Measurements from ENCODE around the gene CLPSL1.

The CLPSL1 gene

DNA sequence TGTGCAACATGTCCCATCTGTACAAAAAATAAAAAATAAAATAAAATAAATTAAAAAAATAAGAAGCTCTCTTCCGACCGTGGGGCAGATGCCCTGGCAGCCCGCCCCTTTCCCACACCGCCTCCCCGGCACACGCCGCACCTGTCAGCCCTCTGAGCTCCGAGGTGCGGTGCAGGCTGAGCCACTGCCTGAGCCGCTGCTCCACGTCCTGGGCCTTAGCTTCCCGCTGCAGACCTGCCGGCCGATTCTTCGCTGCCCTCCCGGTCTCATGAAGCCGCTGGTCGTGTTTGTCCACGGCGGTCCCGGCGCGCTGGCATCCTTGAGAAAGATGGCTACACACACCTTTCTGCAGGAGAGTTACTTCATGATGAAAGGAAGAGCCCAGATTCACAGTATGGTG, 15.1 kb upstream of the CLPSL1 start:
- no peak for DNase-seq

DNA sequence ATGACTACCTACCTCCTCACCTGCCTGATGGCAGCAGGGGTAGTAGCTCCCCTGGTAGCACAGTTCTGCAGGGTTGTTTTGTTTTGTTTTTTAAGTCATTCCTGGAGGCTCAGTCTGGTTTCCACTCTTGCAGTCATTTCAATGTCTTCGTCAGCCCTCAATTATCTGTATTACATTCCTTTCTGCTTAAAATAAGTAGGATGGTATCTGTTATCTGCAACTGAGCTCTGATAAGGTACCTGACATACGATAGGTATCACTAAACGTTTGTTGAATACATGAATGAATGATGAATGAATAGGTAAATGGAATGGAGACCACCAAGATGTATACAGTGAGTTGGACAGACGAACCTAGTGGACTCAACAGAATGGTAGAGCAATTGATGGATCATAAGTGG, 11.6 kb upstream of the CLPSL1 start:
- no peak for DNase-seq

DNA sequence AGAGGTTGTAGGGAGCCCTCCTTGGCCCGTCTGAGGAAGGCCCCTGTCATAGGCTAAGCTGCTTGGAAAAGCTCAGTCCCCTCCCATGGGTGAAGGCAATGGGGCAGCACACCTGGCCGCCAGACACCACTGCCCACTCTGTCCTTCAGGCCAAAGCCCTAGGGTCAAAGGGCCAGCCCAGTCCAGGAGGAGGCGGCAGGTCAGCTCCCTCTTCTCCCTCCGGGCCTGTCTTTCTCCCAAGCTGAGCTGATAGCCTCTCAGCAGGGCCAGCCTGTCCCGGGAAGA, 9.5 kb upstream of the CLPSL1 start:
- no peak for DNase-seq

DNA sequence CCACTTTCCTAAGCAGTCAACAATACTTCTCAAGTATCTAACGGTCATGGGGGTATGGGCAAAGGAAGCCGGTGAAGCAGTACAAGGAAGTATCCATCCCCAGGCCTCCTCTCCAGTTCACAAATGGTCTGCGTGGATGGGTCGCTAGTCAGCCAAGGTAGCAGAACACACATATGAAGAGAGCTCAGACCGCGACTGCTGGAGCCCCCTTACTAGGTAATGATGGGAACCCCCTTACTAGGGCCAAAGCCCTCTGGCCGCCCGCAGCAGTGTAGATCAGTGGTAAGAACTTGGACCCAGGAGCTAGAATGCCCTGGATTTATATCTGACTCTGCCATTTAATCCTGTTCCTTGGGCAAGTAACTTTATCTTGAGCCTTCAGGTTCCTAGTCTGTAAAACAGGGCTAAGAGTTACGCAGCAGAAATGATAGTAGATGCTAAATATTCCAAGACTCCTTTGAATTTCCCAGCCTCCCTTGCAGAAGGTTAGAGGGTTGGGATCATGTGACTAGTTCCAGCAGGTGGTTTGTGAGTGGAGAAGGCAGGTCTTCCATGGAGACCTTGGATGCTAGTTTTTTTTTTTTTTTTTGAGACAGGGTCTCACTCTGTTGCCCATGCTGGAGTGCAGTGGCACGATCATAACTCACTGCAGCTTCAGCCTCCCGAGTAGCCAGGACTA, 6.6 kb upstream of the CLPSL1 start:
- DNase-seq = no peak

DNA sequence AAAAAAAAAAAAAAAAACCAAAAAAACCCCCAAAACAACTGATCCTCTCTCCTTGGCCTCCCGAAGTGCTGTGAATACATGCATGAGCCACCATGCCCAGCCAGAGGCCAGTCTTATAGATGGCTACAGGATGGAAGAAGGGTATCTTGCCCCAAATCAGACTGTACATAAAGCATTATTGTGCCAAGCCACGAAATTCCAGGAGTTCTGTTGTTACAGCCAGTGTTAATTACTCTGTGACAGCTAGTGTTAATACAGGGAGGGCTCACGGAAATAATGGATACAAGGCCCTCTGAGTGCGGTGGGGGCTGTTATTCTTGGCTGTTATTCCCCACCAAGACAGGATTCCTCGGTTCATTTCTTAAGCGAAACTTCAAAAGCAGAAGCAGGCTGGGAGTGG, 5.8 kb upstream of the CLPSL1 start:
- DNase-seq = no peak

DNA sequence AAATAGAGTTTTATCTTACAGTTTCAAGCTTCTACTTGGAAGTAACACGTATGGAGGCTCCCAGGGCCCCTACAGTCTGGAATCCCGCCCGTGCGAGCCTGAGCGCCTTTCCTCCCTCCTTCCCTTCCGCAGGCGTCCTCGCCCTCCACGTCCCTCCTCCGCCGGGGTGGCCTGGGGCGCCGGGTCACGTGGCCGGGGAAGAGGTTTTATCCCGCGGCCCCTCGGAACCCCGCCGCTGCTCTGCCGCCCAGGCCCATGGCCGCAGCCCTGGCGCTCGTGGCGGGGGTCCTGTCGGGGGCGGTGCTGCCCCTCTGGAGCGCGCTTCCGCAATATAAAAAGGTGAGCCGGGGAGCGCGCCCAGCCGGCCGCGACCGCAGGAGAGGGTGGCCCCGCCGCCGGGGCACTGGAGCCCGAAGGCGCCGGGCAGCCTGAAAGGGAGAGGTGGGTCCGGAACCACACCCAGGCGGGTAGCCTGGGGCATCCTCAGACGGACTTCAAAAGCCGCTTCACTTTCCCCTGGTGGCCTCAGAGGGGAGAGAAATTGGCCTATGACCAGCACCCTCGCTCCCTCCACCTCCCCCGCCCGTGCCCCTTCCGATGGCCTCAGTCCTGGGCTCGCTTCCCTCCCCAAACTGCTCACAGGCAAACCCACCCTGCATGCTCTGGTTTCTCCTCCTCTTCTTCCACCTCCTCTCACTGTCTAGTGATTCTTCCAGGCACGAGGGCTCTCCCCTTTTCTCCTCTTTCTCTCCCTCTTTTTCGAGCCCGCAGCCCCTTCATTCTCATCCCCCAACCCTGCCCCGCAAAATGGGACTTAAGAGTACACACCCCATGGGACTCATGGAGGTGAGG, 4.2 kb upstream of the CLPSL1 start, which contains the start of gene CLPSL2:
CLPSL2 (plus strand) TSS at position 235 of the 852 bp plus-strand sequence; CDS start at position 256, 21 bp downstream.
- DNase-seq = no peak

DNA sequence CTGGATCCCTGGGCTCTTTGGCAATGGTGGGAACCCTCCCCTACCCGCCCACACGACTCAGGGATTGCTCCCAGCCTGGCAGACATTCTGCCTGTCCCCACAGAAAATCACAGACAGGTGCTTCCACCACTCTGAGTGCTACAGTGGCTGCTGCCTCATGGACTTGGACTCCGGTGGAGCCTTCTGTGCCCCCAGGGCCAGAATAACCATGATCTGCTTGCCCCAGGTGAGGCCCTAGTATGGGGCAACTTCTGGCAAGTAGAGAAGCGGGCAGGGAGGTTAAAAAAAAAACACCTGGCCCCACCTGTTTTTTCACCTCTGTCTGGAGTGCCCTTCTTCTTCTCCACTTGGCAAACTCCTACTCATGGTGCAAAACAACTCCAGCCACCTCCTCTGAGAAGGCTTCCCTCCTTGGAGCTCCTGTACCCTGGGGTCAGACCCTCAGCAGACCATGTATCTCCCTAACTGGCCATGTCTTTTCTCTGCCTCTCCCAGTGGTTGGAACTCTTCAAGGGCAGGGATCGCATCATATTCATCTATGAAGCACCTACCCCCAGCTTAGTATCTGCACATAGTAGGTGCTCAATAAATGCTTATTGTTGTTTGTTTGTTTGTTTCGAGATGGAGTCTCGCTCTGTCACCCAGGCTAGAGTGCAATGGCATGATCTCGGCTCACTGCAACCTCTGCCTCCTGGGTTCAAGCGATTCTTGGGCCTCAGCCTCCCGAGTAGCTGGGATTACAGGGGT, 3.3 kb upstream of the CLPSL1 start:
- no peak for DNase-seq

DNA sequence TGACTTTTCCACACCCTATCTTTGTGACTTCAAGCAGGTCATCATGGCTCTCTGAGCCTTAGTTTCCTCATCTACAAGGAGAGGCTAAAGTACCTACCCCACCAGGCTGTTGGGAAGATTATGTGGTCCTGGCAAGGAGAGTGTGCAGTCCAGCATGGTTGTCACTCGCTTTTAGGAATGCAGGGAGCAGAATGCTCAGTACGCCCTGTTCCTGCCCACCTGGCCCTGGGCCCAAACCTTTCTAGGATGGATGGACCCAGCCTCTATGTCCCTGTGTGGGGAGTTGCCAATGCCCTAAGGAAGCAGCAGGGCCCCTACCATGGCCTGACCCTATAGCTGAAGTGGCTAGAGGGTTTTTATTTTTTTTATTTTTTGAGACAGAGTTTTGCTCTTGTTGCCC, 2.4 kb upstream of the CLPSL1 start:
- DNase-seq = no peak

DNA sequence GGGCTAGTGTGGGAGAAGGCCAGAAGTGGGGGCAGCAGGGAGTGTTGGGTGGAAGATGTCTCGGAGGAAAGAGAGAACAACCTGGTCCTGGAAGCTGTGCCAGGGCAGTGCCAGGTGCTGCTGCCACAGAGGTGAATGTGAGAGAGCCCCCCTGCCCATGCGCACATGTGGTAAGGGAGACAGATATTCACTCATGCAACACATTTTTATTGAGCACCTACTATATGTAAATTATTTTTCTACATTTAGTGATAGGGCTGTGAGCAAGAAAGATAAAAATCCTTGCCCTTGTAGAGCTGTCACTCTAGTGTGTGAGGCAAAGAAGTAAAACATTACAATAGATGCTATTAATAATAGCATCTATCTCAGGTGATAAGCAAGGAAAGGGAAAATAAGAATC, 471 bp downstream of the CLPSL1 start:
- no peak for DNase-seq

DNA sequence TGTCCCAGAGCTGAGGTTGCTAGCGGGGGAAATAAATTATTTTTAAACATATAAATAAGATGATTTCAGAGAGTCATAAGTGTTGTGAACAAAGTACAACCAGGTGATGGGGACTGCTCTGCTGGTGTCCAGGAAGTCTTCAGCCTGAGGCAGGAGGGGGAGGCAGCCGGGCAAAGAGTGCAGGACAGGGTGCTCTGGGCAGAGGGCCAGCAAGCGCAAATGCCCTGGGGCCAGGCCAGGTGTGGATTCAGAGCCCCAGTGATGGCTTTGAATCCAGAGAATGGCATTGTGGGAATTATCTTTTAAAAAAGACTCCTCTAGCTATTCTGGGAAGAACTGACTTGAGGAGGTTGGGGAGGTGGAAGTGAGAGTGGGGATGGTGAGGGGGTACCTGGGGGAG, 1.6 kb downstream of the CLPSL1 start:
- no peak for DNase-seq

DNA sequence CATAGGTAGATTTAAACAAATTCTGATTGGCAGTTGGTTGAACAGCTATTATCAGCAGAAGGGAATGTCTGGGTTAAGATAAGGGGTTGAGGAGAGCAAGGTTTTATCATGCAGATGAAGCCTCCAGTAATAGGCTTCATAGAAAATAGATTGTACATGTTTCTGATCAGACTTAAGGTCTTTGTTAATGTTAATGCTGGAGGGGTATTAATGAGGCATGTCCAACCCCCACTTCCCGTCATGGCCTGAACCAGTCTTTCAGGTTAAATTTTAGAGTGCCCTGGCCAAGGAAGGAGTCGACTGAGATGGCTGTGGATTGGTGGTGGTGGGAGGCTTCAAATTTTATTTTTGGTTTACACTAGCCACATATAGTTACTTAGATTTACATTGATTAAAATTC, 3.4 kb downstream of the CLPSL1 start:
- no peak for DNase-seq

DNA sequence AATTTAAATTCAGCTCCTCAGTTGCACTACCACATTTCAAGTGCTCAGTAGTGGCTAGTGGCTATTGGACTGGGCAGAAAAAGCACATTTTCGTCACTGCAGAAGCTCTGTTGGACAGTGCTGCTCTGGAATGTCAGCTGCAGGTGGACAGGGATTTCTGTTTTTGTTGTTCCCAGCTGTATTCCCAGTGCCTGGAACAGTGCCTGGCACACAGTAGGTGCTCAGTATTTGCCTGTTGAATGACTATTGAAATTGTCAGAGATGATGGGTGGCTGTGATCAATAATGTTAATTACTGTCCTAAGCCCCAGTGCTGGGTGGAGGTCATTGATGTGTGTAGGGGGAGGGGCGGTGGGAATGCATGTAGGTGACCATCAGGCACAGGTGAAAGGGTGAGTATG, 5.5 kb downstream of the CLPSL1 start:
- DNase-seq = no peak

DNA sequence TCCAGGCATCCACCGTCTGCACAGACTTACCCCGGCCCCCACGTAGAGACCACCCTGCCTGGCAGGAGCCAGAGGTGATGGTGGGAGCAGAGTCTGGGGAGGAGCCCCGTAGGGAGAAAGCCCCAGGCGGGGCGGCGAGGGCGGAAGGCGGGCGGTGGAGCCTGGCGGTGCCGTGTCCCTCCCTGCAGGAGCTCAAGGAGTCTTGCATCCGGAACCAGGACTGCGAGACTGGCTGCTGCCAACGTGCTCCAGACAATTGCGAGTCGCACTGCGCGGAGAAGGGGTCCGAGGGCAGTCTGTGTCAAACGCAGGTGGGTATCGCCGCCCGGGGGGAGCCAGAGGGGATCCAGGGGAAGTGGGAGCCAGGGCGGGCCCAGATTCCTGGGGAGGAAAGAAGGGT, 6.0 kb downstream of the CLPSL1 start:
- no peak for DNase-seq

DNA sequence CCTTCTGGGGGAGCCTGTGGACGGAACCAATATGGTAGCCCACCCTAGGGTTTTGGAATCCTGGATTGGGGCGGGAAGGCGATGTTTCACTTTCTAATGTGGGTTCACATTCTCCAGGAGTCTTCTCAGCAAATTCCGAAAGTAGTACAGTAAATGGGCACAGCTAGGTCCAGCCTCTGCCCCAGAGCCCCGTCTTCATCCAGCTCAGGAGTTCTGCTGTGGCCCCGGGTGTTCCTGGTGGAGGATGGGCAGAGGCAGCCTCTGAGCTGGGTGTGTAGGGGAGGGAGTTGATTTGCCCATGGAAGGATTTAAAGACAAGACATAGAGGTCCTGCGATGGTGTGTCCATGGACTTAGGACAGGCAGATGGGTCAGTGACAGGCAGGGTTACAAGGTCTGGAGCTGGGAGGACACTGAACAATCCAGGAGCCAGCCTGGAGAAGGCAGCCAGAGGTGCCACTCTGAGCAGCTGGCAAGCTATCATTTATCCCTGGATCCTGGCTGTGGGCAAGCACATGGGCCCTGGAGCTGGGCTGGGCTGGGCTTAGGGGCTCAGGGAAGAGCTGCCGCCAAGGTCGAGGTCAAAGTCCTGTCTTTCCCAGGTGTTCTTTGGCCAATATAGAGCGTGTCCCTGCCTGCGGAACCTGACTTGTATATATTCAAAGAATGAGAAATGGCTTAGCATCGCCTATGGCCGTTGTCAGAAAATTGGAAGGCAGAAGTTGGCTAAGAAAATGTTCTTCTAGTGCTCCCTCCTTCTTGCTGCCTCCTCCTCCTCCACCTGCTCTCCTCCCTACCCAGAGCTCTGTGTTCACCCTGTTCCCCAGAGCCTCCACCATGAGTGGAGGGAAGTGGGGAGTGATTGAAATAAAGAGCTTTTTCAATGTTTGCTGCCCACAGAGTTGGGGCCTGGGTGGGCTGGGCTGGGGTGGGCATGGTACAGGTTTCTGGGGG, 6.7 kb downstream of the CLPSL1 start:
- DNase-seq = no peak

DNA sequence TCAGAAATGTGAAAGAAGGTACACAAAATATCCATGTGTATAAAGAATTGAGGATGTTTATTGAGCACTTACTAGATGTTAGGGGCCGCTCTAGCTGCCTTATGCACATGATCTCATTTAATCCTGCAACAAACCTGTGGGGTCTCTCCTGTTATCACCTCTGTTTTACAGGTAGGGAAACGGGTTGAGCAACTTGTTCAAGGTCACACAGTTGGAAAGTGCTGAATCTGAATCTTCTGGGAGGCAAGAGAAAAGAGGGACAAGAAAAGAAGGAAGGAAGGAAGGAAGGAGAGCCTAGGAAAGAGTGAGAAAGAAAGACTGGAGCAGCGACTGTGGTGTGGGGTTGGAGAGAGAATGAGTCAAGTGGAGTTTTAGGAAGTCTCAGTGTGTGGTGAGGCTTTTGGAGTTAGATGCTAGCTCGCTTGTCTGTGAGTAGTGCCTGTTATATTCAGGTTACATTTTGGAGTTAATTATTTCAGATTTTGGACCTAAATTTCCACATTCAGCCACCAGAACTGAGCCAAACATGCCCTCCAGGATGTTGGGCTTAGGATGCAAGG, 7.7 kb downstream of the CLPSL1 start:
- DNase-seq = no peak

DNA sequence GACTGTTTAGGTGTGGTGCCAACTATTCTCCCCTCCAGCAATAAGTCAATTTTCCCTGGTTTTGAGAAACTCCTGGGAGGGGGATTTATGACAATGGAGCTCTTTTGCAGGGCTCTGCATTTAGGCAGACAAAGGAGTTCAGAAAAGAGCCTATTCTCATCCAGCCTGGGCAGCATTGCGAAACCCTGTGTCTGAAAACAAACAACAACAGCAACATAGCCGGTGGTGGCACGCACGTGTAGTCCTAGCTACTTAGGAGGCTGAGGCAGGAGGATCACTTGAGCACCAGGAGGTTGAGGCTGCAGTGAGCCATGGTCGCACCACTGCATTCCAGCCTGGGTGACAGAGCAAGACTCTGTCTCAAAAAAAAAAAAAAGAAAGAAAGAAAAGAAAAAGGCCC, 9.9 kb downstream of the CLPSL1 start:
- DNase-seq = no peak

DNA sequence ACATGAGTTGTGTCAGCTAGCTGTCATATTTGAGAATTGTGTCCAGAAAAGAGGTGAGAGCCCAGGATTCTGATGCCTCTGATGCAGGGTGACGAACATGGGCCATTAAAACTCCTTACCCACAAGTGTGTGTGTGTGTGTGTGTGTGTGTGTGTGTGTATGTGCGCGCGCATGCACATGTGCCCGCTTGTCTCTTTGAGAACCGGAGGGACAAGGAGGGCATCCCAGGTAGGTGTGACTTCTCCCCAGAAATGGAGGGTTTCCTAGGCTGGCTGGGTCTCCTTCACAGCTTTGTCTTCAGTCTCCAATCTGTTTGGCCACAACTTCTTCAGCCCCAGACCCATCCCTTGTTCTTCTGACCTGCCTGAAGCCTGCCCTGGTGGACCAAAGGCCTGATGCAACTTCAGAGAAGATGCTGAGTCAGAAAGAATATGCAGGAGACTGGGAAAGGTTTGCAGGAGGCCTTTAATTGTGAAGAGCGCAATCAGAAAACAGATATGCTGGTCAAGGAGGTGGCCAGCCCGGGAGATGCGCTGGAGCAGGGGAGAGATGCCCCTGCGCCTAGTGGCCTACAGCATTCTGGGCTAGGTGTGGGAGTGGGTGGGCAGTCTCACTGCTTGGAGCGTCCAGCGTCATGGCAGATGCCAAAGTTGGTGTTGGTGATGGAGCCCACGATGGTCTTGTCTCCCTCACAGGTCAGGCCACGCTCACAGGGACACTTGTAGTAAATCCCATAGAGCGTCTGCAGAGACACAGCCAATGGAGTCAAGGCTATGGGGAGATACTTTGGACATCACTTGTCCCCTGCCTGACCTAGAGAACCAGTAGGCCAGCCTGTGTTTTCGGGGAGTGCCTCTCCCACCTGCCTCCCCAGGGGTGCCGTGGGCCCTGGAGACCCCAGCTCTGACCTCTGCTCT, 14.0 kb downstream of the CLPSL1 start:
- DNase-seq = no peak

DNA sequence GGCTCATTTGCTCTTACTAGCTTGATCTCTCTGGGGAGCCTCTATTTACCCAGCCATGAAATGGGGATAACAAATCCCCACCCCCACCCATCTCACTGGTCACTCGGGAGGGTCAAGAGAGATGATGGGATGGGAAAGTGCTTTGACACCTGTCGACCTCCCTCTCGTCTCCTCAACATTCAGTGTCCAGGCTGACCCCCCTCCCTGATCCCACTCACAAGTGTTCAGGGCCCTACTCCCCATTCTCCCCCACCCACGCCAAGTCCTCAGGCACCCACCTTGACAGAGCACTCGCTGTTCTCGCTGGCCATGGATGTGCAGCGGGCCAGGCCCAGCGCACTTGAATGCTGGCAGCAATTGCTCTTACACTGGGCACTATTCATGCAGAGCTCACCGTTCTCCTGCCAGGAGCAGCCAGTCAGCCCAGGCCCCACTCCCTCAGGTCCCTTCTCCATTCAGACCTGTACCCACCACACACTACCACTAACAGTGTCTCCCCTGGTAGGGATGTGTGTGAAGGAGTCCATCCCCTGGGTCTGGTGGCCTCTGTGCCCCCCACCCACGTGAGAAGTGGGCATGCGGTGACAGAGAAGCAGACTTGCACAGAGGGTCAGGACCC, 14.7 kb downstream of the CLPSL1 start:
- DNase-seq = no peak

DNA sequence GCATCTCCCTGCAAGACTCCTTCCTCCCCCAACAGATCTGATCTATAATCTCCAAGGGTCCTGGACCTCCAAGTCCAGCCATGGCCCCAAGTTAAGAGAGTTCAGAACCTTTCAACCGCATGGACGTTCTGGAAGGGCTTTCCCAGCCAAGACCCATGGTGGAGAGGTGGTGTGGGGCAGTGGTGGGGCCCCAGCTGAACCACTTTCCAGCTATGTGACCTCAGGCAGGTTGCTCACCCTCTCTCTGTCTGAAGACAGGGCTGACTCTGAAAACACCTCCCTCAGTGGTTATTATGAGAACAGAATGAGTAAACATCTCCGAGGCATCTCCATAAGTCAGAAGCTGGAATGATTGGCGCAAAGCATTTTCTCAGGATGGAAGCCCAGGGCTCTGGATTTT, 15.4 kb downstream of the CLPSL1 start:
- DNase-seq = no peak

DNA sequence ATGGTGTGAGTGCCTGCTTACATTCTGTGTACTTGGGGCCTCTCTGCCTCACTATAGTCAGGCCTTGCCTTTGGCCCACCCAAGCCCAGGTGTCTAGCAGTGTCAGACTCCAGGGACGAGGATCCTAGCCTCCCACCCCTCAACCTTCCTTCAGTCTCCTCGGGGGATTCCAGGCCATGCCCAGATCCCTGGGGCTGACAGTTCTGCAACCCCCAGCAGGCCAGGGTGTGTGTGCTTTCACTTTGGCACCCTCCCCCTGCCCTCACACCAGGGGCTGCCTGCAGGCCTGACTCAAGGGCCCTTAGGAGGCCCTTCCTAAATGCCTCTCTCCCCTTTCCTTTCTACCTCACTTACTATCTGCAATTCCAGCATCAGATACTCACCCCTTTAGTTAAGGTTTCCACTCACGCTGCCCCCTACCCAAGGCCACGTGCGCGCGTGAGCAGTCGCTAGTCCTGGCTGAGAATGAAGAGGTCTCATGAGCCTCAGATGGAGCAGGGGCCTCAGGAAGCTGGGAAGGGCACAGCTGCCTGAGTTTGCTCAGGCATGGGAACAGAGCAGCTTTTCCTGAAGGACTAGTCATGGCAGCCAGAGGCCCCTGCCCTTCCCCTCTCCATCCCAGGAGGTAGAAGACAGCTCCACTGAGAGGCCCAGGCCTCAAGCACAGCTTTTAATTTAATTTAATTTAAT, 17.2 kb downstream of the CLPSL1 start:
- no peak for DNase-seq

All from SW 1271 (cell line).